Suprapubic skin (tissue), 4 donors: ENCODE data around the gene C1orf167. TPM values are rescaled to one million over a fixed set of nuclear protein-coding genes. Genes with fewer than 3 reads are reported as not detected.

Source experiments
- DNase-seq, 2 donors: peaks; one replicate each; pipeline ENCODE4 v3.0.0-alpha.2; 2019; ENCODE audit warnings: low spot score in 2 of 2
- H3K27ac ChIP-seq: fragments of 200-600 bp; sonication (generic); one replicate; pipeline ENCODE4 v1.5.1; 2019
- H3K27me3 ChIP-seq: fragments of 200-600 bp; sonication (generic); one replicate; pipeline ENCODE4 v1.5.1; 2019
- H3K36me3 ChIP-seq: fragments of 200-600 bp; sonication (generic); one replicate; pipeline ENCODE4 v1.5.1; 2019
- H3K4me1 ChIP-seq: fragments of 200-600 bp; sonication (generic); one replicate; pipeline ENCODE4 v1.5.1; 2019
- H3K4me3 ChIP-seq: fragments of 200-600 bp; sonication (generic); one replicate; pipeline ENCODE4 v1.5.1; 2019; ENCODE audit warnings: mild to moderate bottlenecking
- H3K9me3 ChIP-seq: fragments of 200-600 bp; sonication (generic); one replicate; pipeline ENCODE4 v1.5.1; 2019
- CTCF ChIP-seq, 2 donors: fragments of 200-600 bp in 1 of 2; fragments of 450-650 bp in 1 of 2; sonication (generic) in 1 of 2; IDR thresholded peaks; one replicate each; pipeline ENCODE4 v1.5.1; 2016 to 2019; ENCODE audit warnings: antibody characterized with exemption in 2 of 2, mild to moderate bottlenecking in 1 of 2, moderate library complexity in 1 of 2
- EP300 ChIP-seq: sonication (generic); formaldehyde crosslinking; IDR thresholded peaks from one replicate; pipeline ENCODE4 v1.6.1; 2017; ENCODE audit warnings: antibody characterized with exemption
- POLR2A ChIP-seq, 2 donors: fragments of 450-650 bp; IDR thresholded peaks; one replicate each; pipeline ENCODE4 v1.6.1; 2017; ENCODE audit warnings: antibody characterized with exemption in 2 of 2, mild to moderate bottlenecking in 2 of 2, moderate library complexity in 2 of 2
- POLR2AphosphoS5 ChIP-seq, 3 donors: sonication (generic); formaldehyde crosslinking; IDR thresholded peaks; one replicate each; pipeline ENCODE4 v1.6.1; 2017; ENCODE audit warnings: antibody characterized with exemption in 3 of 3
- WGBS: methylation state at CpG from one replicate; pipeline ENCODE4 v1.1.5; 2018; 5-methylcytosine and 5-hydroxymethylcytosine counted together
- total RNA-seq, 4 donors: library from RNA; depleted of rRNA; stranded (reverse); fragments of >200 nt; gene quantifications; one replicate each; pipeline ENCODE4 v1.1.0, GENCODE V29; 2016

The C1orf167 gene
- 1 to 10 TPM in 2 of 4 donors, not detected in 2; 1.1 to 6.1 TPM for total RNA-seq

- TF ChIP-seq POLR2A (IDR thresholded peaks at IDR 0.05): no peak
- no peak for TF ChIP-seq EP300
- TF ChIP-seq CTCF (IDR thresholded peaks at IDR 0.05): no peak
- TF ChIP-seq POLR2AphosphoS5 (IDR thresholded peaks at IDR 0.05): no peak
- Histone ChIP-seq H3K27me3 (peaks cover 15% of the 10 kb centered on the region), H3K4me1 (peaks cover 6% of the 10 kb centered on the region), H3K36me3 (no peaks in the 10 kb centered on the region), H3K9me3 (no peaks in the 10 kb centered on the region), H3K4me3 (no peak within 1 kb of the TSS), H3K27ac (no peak within 1 kb of the TSS)
- WGBS: 12% methylated on average over 5 of the region's 29 CpGs
- DNase-seq: no peak
Observed at GRCh38 chr1:11761988-11762406, at the start of gene C1orf167. Gene C1orf167 (plus strand): TSS chr1:11762193. CDS start chr1:11764401, 2,208 bp downstream.

GRCh38 chr1:11712285-11712684 lies 49.7 kb upstream of the C1orf167 start:
- H3K27me3 ChIP-seq: peaks cover 15% of the 10 kb centered on the region
- no peak for TF ChIP-seq POLR2A (IDR thresholded peaks at IDR 0.05)
- TF ChIP-seq EP300: no peak
- TF ChIP-seq POLR2AphosphoS5 (IDR thresholded peaks at IDR 0.05): no peak
- TF ChIP-seq CTCF (IDR thresholded peaks at IDR 0.05): no peak
- H3K27ac ChIP-seq: no peak overlapping the region
- no peak for DNase-seq
- H3K36me3 ChIP-seq: no peaks in the 10 kb centered on the region
- H3K4me1 ChIP-seq: peaks cover 4% of the 10 kb centered on the region
- no peaks in the 10 kb centered on the region for H3K9me3 ChIP-seq
- H3K4me3 ChIP-seq: no peak overlapping the region
- WGBS: 80% methylated on average over 1 of the region's 8 CpGs

GRCh38 chr1:11713095-11713494 lies 48.9 kb upstream of the C1orf167 start:
- 83% methylated on average over 11 of the region's 11 CpGs for whole genome bisulfite sequencing
- no peak overlapping the region for H3K4me3 ChIP-seq
- H3K27me3 ChIP-seq: peaks cover 15% of the 10 kb centered on the region
- no peaks in the 10 kb centered on the region for H3K36me3 ChIP-seq
- no peaks in the 10 kb centered on the region for H3K4me1 ChIP-seq
- no peak for TF ChIP-seq EP300
- TF ChIP-seq CTCF (IDR thresholded peaks at IDR 0.05): no peak
- no peak for TF ChIP-seq POLR2AphosphoS5 (IDR thresholded peaks at IDR 0.05)
- TF ChIP-seq POLR2A (IDR thresholded peaks at IDR 0.05): no peak
- no peak overlapping the region for H3K27ac ChIP-seq
- DNase-seq: no peak
- H3K9me3 ChIP-seq: no peaks in the 10 kb centered on the region

GRCh38 chr1:11714831-11715575 lies 47.0 kb upstream of the C1orf167 start:
- 61% methylated on average over 10 of the region's 24 CpGs for WGBS
- TF ChIP-seq POLR2A (IDR thresholded peaks at IDR 0.05) (no peak), EP300 (no peak), CTCF (IDR thresholded peaks at IDR 0.05) (no peak), POLR2AphosphoS5 (IDR thresholded peaks at IDR 0.05) (no peak)
- H3K36me3 ChIP-seq: no peaks in the 10 kb centered on the region
- DNase-seq: no peak
- H3K4me1 ChIP-seq: peaks cover 11% of the 10 kb centered on the region
- H3K27me3 ChIP-seq: peaks cover 3% of the 10 kb centered on the region
- H3K27ac ChIP-seq: no peak overlapping the region
- no peak overlapping the region for H3K4me3 ChIP-seq
- no peaks in the 10 kb centered on the region for H3K9me3 ChIP-seq

GRCh38 chr1:11719313-11720032 lies 42.5 kb upstream of the C1orf167 start:
- Histone ChIP-seq H3K36me3 (no peaks in the 10 kb centered on the region), H3K27me3 (peaks cover 3% of the 10 kb centered on the region), H3K9me3 (no peaks in the 10 kb centered on the region), H3K4me1 (peaks cover 11% of the 10 kb centered on the region), H3K4me3 (peak overlapping the region; percentile 45), H3K27ac (peak overlapping the region; percentile 43)
- WGBS: 9% methylated on average over 33 of the region's 44 CpGs
- DNase-seq: peak; percentile 91 to 94
- TF ChIP-seq CTCF (IDR thresholded peaks at IDR 0.05) (peak; percentile 81 to 95), EP300 (no peak), POLR2A (IDR thresholded peaks at IDR 0.05) (peak in 1 of 2 donors; percentile 15), POLR2AphosphoS5 (IDR thresholded peaks at IDR 0.05) (no peak)
